SK-N-SH treated with all-trans-retinoic acid at 6 μM for 48 hours (cell line): ENCODE measurements around the gene PIN1.

Experiments used
- ATAC-seq: fragments of 200-7000 bp; cut with Tn5 transposase; 3 replicates; pipeline ENCODE4 v1.9.1; 2020; ENCODE audit warnings: mild to moderate bottlenecking, moderate library complexity
- BACH2 ChIP-seq: fragments of 250-450 bp; sonication (Bioruptor Pico); IDR thresholded peaks from 2 replicates; pipeline ENCODE4 v1.9.0; 2021; ENCODE audit warnings: mild to moderate bottlenecking, borderline replicate concordance
- CSDC2 ChIP-seq: fragments of 250-450 bp; sonication (Bioruptor Pico); IDR thresholded peaks from 2 replicates; pipeline ENCODE4 v1.5.0; 2020; ENCODE audit warnings: mild to moderate bottlenecking, moderate library complexity
- ESRRG ChIP-seq: fragments of 250-450 bp; sonication (Bioruptor Pico); IDR thresholded peaks from 2 replicates; pipeline ENCODE4 v1.6.1; 2021; ENCODE audit warnings: mild to moderate bottlenecking
- GLIS3 ChIP-seq: fragments of 250-450 bp; sonication (Bioruptor Pico); IDR thresholded peaks from 2 replicates; pipeline ENCODE4 v1.5.0; 2020; ENCODE audit warnings: mild to moderate bottlenecking, moderate library complexity
- ISL1 ChIP-seq: fragments of 250-450 bp; sonication (Bioruptor Pico); IDR thresholded peaks from 2 replicates; pipeline ENCODE4 v2.1.2; 2022; ENCODE audit warnings: mild to moderate bottlenecking, moderate library complexity
- OSR1 ChIP-seq: fragments of 250-450 bp; sonication (Bioruptor Pico); IDR thresholded peaks from 2 replicates; pipeline ENCODE4 v1.8.0; 2022; ENCODE audit warnings: moderate library complexity, mild to moderate bottlenecking, inconsistent platforms
- PATZ1 ChIP-seq: fragments of 250-450 bp; sonication (Bioruptor Pico); IDR thresholded peaks from 2 replicates; pipeline ENCODE4 v1.8.0; 2020; ENCODE audit warnings: mild to moderate bottlenecking, moderate library complexity, borderline replicate concordance
- PPARA ChIP-seq: fragments of 250-450 bp; sonication (Bioruptor Pico); IDR thresholded peaks from 2 replicates; pipeline ENCODE4 v1.5.0; 2020; ENCODE audit warnings: mild to moderate bottlenecking, borderline replicate concordance
- RARB ChIP-seq: fragments of 250-450 bp; sonication (Bioruptor Pico); IDR thresholded peaks from 2 replicates; pipeline ENCODE4 v1.8.0; 2021; ENCODE audit warnings: mild to moderate bottlenecking, moderate library complexity
- TCF4 ChIP-seq: fragments of 250-450 bp; sonication (Bioruptor Pico); IDR thresholded peaks from 2 replicates; pipeline ENCODE4 v1.8.0; 2021; ENCODE audit warnings: mild to moderate bottlenecking, moderate library complexity, borderline replicate concordance
- TOX ChIP-seq: fragments of 250-450 bp; sonication (Bioruptor Pico); IDR thresholded peaks from 2 replicates; pipeline ENCODE4 v1.8.0; 2021; ENCODE audit warnings: mild to moderate bottlenecking, moderate library complexity, borderline replicate concordance
- TSHZ2 ChIP-seq: fragments of 250-450 bp; sonication (Bioruptor Pico); IDR thresholded peaks from 2 replicates; pipeline ENCODE4 v1.5.0; 2020; ENCODE audit warnings: mild to moderate bottlenecking, moderate library complexity
- ZC3H10 ChIP-seq: fragments of 250-450 bp; sonication (Bioruptor Pico); IDR thresholded peaks from 2 replicates; pipeline ENCODE4 v1.5.1; 2021; ENCODE audit warnings: mild to moderate bottlenecking, moderate library complexity
- ZFP3 ChIP-seq: fragments of 250-450 bp; sonication (Bioruptor Pico); IDR thresholded peaks from 2 replicates; pipeline ENCODE4 v1.5.0; 2020; ENCODE audit warnings: mild to moderate bottlenecking, moderate library complexity
- ZFP30 ChIP-seq: fragments of 450-650 bp; formaldehyde crosslinking; IDR thresholded peaks from 2 replicates; pipeline ENCODE4 v1.5.0; 2022; ENCODE audit warnings: mild to moderate bottlenecking, moderate library complexity
- ZNF565 ChIP-seq: fragments of 450-650 bp; formaldehyde crosslinking; conservative IDR thresholded peaks from 2 replicates; pipeline ENCODE4 v1.5.0; 2020; ENCODE audit warnings: low read depth, mild to moderate bottlenecking, moderate library complexity
- ZNF70 ChIP-seq: fragments of 450-650 bp; formaldehyde crosslinking; IDR thresholded peaks from 2 replicates; pipeline ENCODE4 v1.5.0; 2020; ENCODE audit warnings: mild to moderate bottlenecking, moderate library complexity
- ZNF8 ChIP-seq: fragments of 450-650 bp; formaldehyde crosslinking; IDR thresholded peaks from 2 replicates; pipeline ENCODE4 v1.5.0; 2020; ENCODE audit warnings: mild to moderate bottlenecking, moderate library complexity
- TF ChIP-seq, protein P1 (sequence below): fragments of 250-450 bp; sonication (Bioruptor Pico); IDR thresholded peaks from 2 replicates; pipeline ENCODE4 v1.5.1; 2020; ENCODE audit warnings: low read depth, mild to moderate bottlenecking, moderate library complexity
- TF ChIP-seq, protein P2 (sequence below): fragments of 250-450 bp; sonication (Bioruptor Pico); IDR thresholded peaks from 2 replicates; pipeline ENCODE4 v1.5.1; 2021; ENCODE audit warnings: mild to moderate bottlenecking, moderate library complexity

The PIN1 gene

DNA sequence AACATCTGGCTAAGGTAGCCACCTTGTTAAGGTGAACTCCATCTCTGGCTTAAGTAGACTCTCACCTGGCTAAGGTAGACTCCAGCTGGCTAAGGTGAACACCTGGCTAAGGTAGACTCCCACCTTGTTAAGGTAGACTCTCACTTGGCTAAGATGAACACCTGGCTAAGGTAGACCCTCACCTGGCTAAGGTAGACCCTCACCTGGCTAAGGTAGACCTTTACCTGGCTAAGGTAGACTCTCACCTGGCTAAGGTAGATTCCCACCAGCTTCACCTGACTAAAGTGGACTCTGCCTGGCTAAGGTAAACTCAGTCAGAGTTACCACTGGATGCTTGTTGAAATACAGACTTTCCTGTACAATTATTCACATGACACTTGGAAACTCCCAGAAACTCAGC, 23.6 kb downstream of the PIN1 start:
- no peak for ATAC-seq
- TF ChIP-seq ZNF8, result no peak
- no peak for TF ChIP-seq ZFP30 (CRISPR knock-in tag)
- TF ChIP-seq CSDC2 (CRISPR knock-in tag), result no peak
- TF ChIP-seq ISL1 (CRISPR knock-in tag), result no peak
- TF ChIP-seq ZFP3 (CRISPR knock-in tag), result no peak
- TF ChIP-seq TSHZ2, result no peak
- TF ChIP-seq ZC3H10 (CRISPR knock-in tag), result no peak
- TF ChIP-seq ZNF565 (CRISPR knock-in tag), result no peak
- no peak for TF ChIP-seq OSR1
- TF ChIP-seq, protein P1, sequence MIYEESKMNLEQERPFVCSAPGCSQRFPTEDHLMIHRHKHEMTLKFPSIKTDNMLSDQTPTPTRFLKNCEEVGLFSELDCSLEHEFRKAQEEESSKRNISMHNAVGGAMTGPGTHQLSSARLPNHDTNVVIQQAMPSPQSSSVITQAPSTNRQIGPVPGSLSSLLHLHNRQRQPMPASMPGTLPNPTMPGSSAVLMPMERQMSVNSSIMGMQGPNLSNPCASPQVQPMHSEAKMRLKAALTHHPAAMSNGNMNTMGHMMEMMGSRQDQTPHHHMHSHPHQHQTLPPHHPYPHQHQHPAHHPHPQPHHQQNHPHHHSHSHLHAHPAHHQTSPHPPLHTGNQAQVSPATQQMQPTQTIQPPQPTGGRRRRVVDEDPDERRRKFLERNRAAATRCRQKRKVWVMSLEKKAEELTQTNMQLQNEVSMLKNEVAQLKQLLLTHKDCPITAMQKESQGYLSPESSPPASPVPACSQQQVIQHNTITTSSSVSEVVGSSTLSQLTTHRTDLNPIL, result no peak
- no peak for TF ChIP-seq RARB (CRISPR knock-in tag)
- TF ChIP-seq GLIS3, result no peak
- TF ChIP-seq PATZ1 (CRISPR knock-in tag), result no peak
- no peak for TF ChIP-seq PPARA

GRCh38 chr19:9860407-9860806, 25.3 kb downstream of the PIN1 start:
- no peak for ATAC-seq
- no peak for TF ChIP-seq ZC3H10 (CRISPR knock-in tag)
- no peak for TF ChIP-seq PATZ1 (CRISPR knock-in tag)
- no peak for TF ChIP-seq ESRRG (CRISPR knock-in tag)
- TF ChIP-seq, protein P2, sequence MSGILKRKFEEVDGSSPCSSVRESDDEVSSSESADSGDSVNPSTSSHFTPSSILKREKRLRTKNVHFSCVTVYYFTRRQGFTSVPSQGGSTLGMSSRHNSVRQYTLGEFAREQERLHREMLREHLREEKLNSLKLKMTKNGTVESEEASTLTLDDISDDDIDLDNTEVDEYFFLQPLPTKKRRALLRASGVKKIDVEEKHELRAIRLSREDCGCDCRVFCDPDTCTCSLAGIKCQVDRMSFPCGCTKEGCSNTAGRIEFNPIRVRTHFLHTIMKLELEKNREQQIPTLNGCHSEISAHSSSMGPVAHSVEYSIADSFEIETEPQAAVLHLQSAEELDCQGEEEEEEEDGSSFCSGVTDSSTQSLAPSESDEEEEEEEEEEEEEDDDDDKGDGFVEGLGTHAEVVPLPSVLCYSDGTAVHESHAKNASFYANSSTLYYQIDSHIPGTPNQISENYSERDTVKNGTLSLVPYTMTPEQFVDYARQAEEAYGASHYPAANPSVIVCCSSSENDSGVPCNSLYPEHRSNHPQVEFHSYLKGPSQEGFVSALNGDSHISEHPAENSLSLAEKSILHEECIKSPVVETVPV (CRISPR knock-in tag), result no peak
- no peak for TF ChIP-seq TSHZ2
- TF ChIP-seq RARB (CRISPR knock-in tag), result no peak
- TF ChIP-seq, protein P1, result no peak
- no peak for TF ChIP-seq GLIS3
- no peak for TF ChIP-seq ZNF8
- TF ChIP-seq PPARA, result no peak
- no peak for TF ChIP-seq CSDC2 (CRISPR knock-in tag)
- TF ChIP-seq ZNF565 (CRISPR knock-in tag), result no peak
- no peak for TF ChIP-seq TOX
- no peak for TF ChIP-seq ISL1 (CRISPR knock-in tag)
- TF ChIP-seq ZNF70, result no peak
- no peak for TF ChIP-seq TCF4
- TF ChIP-seq BACH2 (CRISPR knock-in tag), result no peak
- TF ChIP-seq, all 23 proteins: peak for 0
